Tibial artery (tissue), 4 donors: Measurements from ENCODE around the gene RNASET2.

Source experiments
- DNase-seq, 2 donors: peaks; one replicate each; pipeline ENCODE4 v3.0.0-alpha.2; 2019
- H3K27ac ChIP-seq, 2 donors: fragments of 200-600 bp; sonication (generic) in 1 of 2; 1 replicate in 1 of 2; 2 replicates in 1 of 2; pipeline ENCODE4 v1.5.1; 2018 to 2019; ENCODE audit warnings: mild to moderate bottlenecking in 1 of 2
- H3K27me3 ChIP-seq, 2 donors: fragments of 200-600 bp; sonication (generic) in 1 of 2; one replicate each; pipeline versions ENCODE4 v1.5.1 to v1.6.0; 2016 to 2019
- H3K36me3 ChIP-seq, 3 donors: fragments of 200-600 bp; sonication (generic) in 2 of 3; one replicate each; pipeline ENCODE4 v1.5.1; 2016 to 2019; ENCODE audit warnings: mild to moderate bottlenecking in 2 of 3
- H3K4me1 ChIP-seq, 4 donors: fragments of 200-600 bp; sonication (generic) in 2 of 4; 1 replicate in 3 of 4; 2 replicates in 1 of 4; pipeline ENCODE4 v1.5.1; 2016 to 2019
- H3K4me3 ChIP-seq, 2 donors: fragments of 200-600 bp; sonication (generic) in 1 of 2; 1 replicate in 1 of 2; 2 replicates in 1 of 2; pipeline ENCODE4 v1.5.1; 2018 to 2019; ENCODE audit warnings: mild to moderate bottlenecking in 2 of 2
- H3K9me3 ChIP-seq, 3 donors: fragments of 200-600 bp; sonication (generic) in 1 of 3; one replicate each; pipeline ENCODE4 v1.5.1; 2016 to 2019
- CTCF ChIP-seq, 2 experiments: fragments of 200-600 bp in 1 of 2; fragments of 450-650 bp in 1 of 2; IDR thresholded peaks; one replicate each; pipeline ENCODE4 v1.5.1; 2017 to 2019; ENCODE audit warnings: antibody characterized with exemption in 2 of 2, mild to moderate bottlenecking in 1 of 2, moderate library complexity in 1 of 2
- intact Hi-C: fragments of 100-400 bp; cut with DNase I; formaldehyde crosslinking; loops from one replicate; pipeline ENCODE4 v1.15.0; 2023; ENCODE audit warnings: low total_unique reads

RNASET2 gene

GRCh38 chr6:166970091-166970490 is 13.7 kb upstream of the RNASET2 start:
- no peak for TF ChIP-seq CTCF (IDR thresholded peaks at IDR 0.05)
- H3K4me3 ChIP-seq, result no peak overlapping the region
- no peaks in the 10 kb centered on the region for H3K9me3 ChIP-seq
- DNase-seq, result no peak
- H3K4me1 ChIP-seq, result no peaks in the 10 kb centered on the region
- no peak overlapping the region for H3K27ac ChIP-seq
- H3K36me3 ChIP-seq, result no peaks in the 10 kb centered on the region
- H3K27me3 ChIP-seq, result no peaks in the 10 kb centered on the region
- intact Hi-C loops, result no loop called here

GRCh38 chr6:166969390-166970002 is 13.1 kb upstream of the RNASET2 start:
- Histone ChIP-seq H3K4me3 (no peak overlapping the region), H3K27ac (no peak overlapping the region), H3K9me3 (no peaks in the 10 kb centered on the region), H3K27me3 (no peaks in the 10 kb centered on the region), H3K4me1 (no peaks in the 10 kb centered on the region), H3K36me3 (no peaks in the 10 kb centered on the region)
- no peak for TF ChIP-seq CTCF (IDR thresholded peaks at IDR 0.05)
- intact Hi-C loops, result no loop called here
- DNase-seq, result no peak

GRCh38 chr6:166966268-166966667 is 9.9 kb upstream of the RNASET2 start:
- DNase-seq, result no peak
- Histone ChIP-seq H3K27ac (no peak overlapping the region), H3K4me3 (no peak overlapping the region), H3K4me1 (no peaks in the 10 kb centered on the region), H3K36me3 (no peaks in the 10 kb centered on the region), H3K9me3 (no peaks in the 10 kb centered on the region), H3K27me3 (no peaks in the 10 kb centered on the region)
- TF ChIP-seq CTCF (IDR thresholded peaks at IDR 0.05), result no peak
- intact Hi-C loops, result no loop called here

- no peak for TF ChIP-seq CTCF (IDR thresholded peaks at IDR 0.05)
- intact Hi-C loops, result no loop called here
- Histone ChIP-seq H3K27ac (no peak overlapping the region), H3K36me3 (no peaks in the 10 kb centered on the region), H3K27me3 (no peaks in the 10 kb centered on the region), H3K4me1 (peaks cover 0 to 12% (median 11%) of the 10 kb centered on the region in 4 donors), H3K9me3 (no peaks in the 10 kb centered on the region), H3K4me3 (no peak overlapping the region)
- no peak for DNase-seq
These were observed 4.2 kb upstream of the RNASET2 start for GRCh38 chr6:166960609-166960978.

GRCh38 chr6:166959911-166960608 is 3.7 kb upstream of the RNASET2 start:
- no peak for DNase-seq
- Histone ChIP-seq H3K9me3 (no peaks in the 10 kb centered on the region), H3K36me3 (no peaks in the 10 kb centered on the region), H3K27me3 (no peaks in the 10 kb centered on the region), H3K4me3 (no peak overlapping the region), H3K27ac (no peak overlapping the region), H3K4me1 (peaks cover 0 to 17% (median 14%) of the 10 kb centered on the region in 4 donors)
- intact Hi-C loops, result no loop called here
- no peak for TF ChIP-seq CTCF (IDR thresholded peaks at IDR 0.05)
